K562 (cell line): ENCODE results near the gene ABHD8. TPM values are rescaled to one million over a fixed set of nuclear protein-coding genes. Genes with fewer than 3 reads are reported as not detected.
A peak's percentile ranks its signal among the peaks of the same experiment; 100 is the strongest.

ENCODE experiments used
- ATF6 ChIP-seq: sonication (generic); formaldehyde crosslinking; IDR thresholded peaks from 2 replicates; pipeline ENCODE4 v1.4.0; 2020; ENCODE audit warnings: mild to moderate bottlenecking, missing genetic modification reagents
- CEBPZ ChIP-seq: fragments of 150-350 bp; IDR thresholded peaks from 2 replicates; pipeline ENCODE4 v1.6.1; 2014; ENCODE audit warnings: low read depth, mild to moderate bottlenecking, low read length, borderline replicate concordance
- CHCHD3 ChIP-seq: fragments of 250-450 bp; sonication (Bioruptor Pico); IDR thresholded peaks from 2 replicates; pipeline ENCODE4 v2.1.2; 2022; ENCODE audit warnings: mild to moderate bottlenecking
- CHD1 ChIP-seq: fragments of 200-600 bp; sonication (generic); IDR thresholded peaks from one replicate; pipeline ENCODE4 v1.6.1; 2012; ENCODE audit warnings: mild to moderate bottlenecking, moderate library complexity, low read length, inconsistent platforms
- COPS2 ChIP-seq: fragments of 450-650 bp; conservative IDR thresholded peaks from 2 replicates; pipeline ENCODE4 v1.6.1; 2016; ENCODE audit warnings: mild to moderate bottlenecking, moderate library complexity
- ESRRA ChIP-seq: fragments of 450-650 bp; IDR thresholded peaks from 2 replicates; pipeline ENCODE4 v1.6.1; 2014; ENCODE audit warnings: low read depth, mild to moderate bottlenecking, moderate library complexity, borderline replicate concordance
- MTA3 ChIP-seq: fragments of 450-650 bp; formaldehyde crosslinking; IDR thresholded peaks from 2 replicates; pipeline ENCODE4 v1.6.1; 2017; ENCODE audit warnings: mild to moderate bottlenecking, borderline replicate concordance
- NONO ChIP-seq, 2 experiments: fragments of 200-400 bp in 1 of 2; fragments of 450-650 bp in 1 of 2; formaldehyde crosslinking in 1 of 2; IDR thresholded peaks; 2 replicates each; pipeline ENCODE4 v1.6.1; 2017; ENCODE audit warnings: low read depth in 2 of 2, mild to moderate bottlenecking in 2 of 2, moderate library complexity in 2 of 2, low read length in 1 of 2
- PHF20 ChIP-seq: fragments of 450-650 bp; IDR thresholded peaks from 2 replicates; pipeline ENCODE4 v1.6.1; 2018; ENCODE audit not compliant: partially characterized antibody
- RBFOX2 ChIP-seq: fragments of 200-400 bp; formaldehyde crosslinking; IDR thresholded peaks from 2 replicates; pipeline ENCODE4 v1.6.1; 2017; ENCODE audit warnings: low read depth, mild to moderate bottlenecking, low read length, moderate library complexity
- SAFB ChIP-seq: fragments of 200-400 bp; formaldehyde crosslinking; IDR thresholded peaks from 2 replicates; pipeline ENCODE4 v1.6.1; 2017; ENCODE audit warnings: low read depth, low read length, borderline replicate concordance
- SMARCC2 ChIP-seq: fragments of 450-650 bp; IDR thresholded peaks from 2 replicates; pipeline ENCODE4 v1.6.1; 2017; ENCODE audit warnings: antibody characterized with exemption, moderate library complexity, mild to moderate bottlenecking, low read depth
- ZBTB9 ChIP-seq: fragments of 450-650 bp; formaldehyde crosslinking; IDR thresholded peaks from 2 replicates; pipeline ENCODE4 v1.4.0; 2020; ENCODE audit warnings: mild to moderate bottlenecking, moderate library complexity
- polyA plus RNA-seq, 8 experiments: library from polyadenylated mRNA; depleted of rRNA in 4 of 8; stranded (reverse) in 5 of 8; unstranded in 3 of 8; fragments of >200 nt; fragmentation: Nextera tagmentation in 2 of 8; fragmentation: Illumina TruSeq in 1 of 8; extraction: Ambion mirVana in 2 of 8; extraction: Trizol in 1 of 8; gene quantifications; 2 replicates each; pipeline versions ENCODE4 v1.2.1 to v1.2.3, GENCODE V29; 2011 to 2014; ENCODE audit warnings: inconsistent platforms in 1 of 8, missing spikeins in 1 of 8
- total RNA-seq, 7 experiments: library from RNA; depleted of rRNA in 6 of 7; stranded (reverse); fragments of >200 nt in 6 of 7; fragmentation: Illumina TruSeq in 2 of 7; extraction: Trizol in 2 of 7; gene quantifications; 2 replicates each; pipeline versions ENCODE4 v1.2.1 to v1.2.3, GENCODE V29; 2011 to 2021; ENCODE audit warnings: low replicate concordance in 1 of 7
- TF ChIP-seq, protein P1 (sequence below): fragments of 450-650 bp; formaldehyde crosslinking; conservative IDR thresholded peaks from 2 replicates; pipeline ENCODE4 v1.4.0; 2022; ENCODE audit warnings: mild to moderate bottlenecking, missing genetic modification characterization
- TF ChIP-seq, protein P2 (sequence below): fragments of 450-650 bp; IDR thresholded peaks from 2 replicates; pipeline ENCODE4 v1.7.1; 2018; ENCODE audit warnings: mild to moderate bottlenecking, low read depth; ENCODE audit not compliant: partially characterized antibody

ABHD8 gene
- total and polyA plus RNA-seq, 9 of the 15 experiments (the other 6 are each of a cell fraction or from before 2014, with no cell fraction given) = 0.04 to 6.6 (median 2.0) TPM; not detected in 1

DNA sequence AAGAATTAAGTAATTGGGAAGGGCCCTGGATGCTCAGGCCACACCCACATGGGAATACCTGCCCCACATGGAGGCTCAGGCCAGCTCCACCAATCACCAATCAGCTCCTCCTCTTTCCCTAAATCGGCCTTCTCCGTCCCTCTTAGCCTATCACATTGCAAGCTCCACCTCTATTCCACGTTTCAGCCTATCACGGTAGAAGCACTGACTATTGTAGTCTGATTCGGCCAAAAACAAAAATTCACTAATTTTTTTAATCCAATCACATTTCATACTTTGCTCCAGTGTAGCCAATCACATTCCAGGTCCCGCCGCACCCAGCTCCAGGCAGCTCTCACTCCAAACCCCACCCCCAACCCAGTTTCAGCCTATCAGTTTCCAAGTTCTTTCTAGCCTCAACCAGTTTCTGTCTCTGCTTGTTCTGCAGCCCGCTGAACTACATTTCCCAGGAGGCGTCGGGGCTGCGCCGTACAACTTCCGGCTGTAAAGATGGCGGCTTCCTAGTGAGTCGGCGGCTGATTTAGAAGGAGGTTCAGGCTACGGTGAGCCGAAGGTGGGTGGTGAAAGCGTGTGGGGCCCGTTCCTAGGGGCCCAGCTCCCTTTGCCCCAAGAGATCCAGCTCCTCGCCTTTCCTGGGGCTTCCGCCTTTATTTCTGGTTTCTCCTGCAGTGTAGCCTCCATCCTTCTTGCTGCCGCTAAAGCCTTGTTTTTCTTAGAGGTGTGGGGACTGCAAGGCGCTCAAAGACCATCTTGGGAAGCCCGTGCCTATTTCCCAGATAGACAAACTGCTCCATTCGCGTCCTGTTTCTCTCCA, 36.0 kb downstream of the ABHD8 start, which contains the start of gene BABAM1 (continued):
- TF ChIP-seq, protein P1, sequence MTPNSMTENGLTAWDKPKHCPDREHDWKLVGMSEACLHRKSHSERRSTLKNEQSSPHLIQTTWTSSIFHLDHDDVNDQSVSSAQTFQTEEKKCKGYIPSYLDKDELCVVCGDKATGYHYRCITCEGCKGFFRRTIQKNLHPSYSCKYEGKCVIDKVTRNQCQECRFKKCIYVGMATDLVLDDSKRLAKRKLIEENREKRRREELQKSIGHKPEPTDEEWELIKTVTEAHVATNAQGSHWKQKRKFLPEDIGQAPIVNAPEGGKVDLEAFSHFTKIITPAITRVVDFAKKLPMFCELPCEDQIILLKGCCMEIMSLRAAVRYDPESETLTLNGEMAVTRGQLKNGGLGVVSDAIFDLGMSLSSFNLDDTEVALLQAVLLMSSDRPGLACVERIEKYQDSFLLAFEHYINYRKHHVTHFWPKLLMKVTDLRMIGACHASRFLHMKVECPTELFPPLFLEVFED (CRISPR knock-in tag) = peak; percentile 86
- no peak for TF ChIP-seq ZBTB9 (CRISPR knock-in tag)
- peak; percentile 18; the same call in 1 of the 2 replicates for TF ChIP-seq ESRRA
- TF ChIP-seq, protein P2, sequence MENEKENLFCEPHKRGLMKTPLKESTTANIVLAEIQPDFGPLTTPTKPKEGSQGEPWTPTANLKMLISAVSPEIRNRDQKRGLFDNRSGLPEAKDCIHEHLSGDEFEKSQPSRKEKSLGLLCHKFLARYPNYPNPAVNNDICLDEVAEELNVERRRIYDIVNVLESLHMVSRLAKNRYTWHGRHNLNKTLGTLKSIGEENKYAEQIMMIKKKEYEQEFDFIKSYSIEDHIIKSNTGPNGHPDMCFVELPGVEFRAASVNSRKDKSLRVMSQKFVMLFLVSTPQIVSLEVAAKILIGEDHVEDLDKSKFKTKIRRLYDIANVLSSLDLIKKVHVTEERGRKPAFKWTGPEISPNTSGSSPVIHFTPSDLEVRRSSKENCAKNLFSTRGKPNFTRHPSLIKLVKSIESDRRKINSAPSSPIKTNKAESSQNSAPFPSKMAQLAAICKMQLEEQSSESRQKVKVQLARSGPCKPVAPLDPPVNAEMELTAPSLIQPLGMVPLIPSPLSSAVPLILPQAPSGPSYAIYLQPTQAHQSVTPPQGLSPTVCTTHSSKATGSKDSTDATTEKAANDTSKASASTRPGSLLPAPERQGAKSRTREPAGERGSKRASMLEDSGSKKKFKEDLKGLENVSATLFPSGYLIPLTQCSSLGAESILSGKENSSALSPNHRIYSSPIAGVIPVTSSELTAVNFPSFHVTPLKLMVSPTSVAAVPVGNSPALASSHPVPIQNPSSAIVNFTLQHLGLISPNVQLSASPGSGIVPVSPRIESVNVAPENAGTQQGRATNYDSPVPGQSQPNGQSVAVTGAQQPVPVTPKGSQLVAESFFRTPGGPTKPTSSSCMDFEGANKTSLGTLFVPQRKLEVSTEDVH = peak; percentile 36
- TF ChIP-seq CHD1 = peak; percentile 37
- TF ChIP-seq CEBPZ = peak; percentile 71; the same call in 1 of the 2 replicates
- TF ChIP-seq RBFOX2 = peak; percentile 69
- TF ChIP-seq PHF20 = peak; percentile 84
- no peak for TF ChIP-seq ATF6
- no peak for TF ChIP-seq NONO (IDR thresholded peaks at IDR 0.05; ENCODE audit: low read depth in 2 of 2, low read length in 1 of 2)
- TF ChIP-seq COPS2 = no peak
- no peak; the same call in 1 of the 2 replicates for TF ChIP-seq CHCHD3 (CRISPR knock-in tag)
- TF ChIP-seq SAFB = no peak
- TF ChIP-seq SMARCC2 = no peak
- 0 out of 2 replicates have a peak, but pooled peaks have one; percentile 68 for TF ChIP-seq MTA3
